Keratinocyte (primary cell): ENCODE measurements around the gene LHX3. TPM values are rescaled to one million over a fixed set of nuclear protein-coding genes. Genes with fewer than 3 reads are reported as not detected.

Experiments used
- DNase-seq: peaks from one replicate; pipeline ENCODE4 v3.0.0-alpha.2; 2011; ENCODE audit warnings: low read depth, missing footprints, low spot score
- FAIRE-seq: peaks from 2 replicates; lab custom pipeline; 2011; peaks lifted over from hg19 to GRCh38; lab: Jason Lieb, UNC
- H2AFZ ChIP-seq: 2 replicates; pipeline ENCODE4 v1.6.0; 2012; ENCODE audit warnings: low read length, control low read depth, inconsistent platforms; ENCODE audit not compliant: control insufficient read depth
- H3K27ac ChIP-seq: 2 replicates; pipeline ENCODE4 v1.5.1; 2011; ENCODE audit warnings: low read length; ENCODE audit not compliant: control insufficient read depth, insufficient read depth
- H3K27me3 ChIP-seq: 3 replicates; pipeline ENCODE4 v1.6.0; 2011; ENCODE audit warnings: low read length; ENCODE audit not compliant: control insufficient read depth, insufficient read depth; ENCODE audit errors: extremely low read depth
- H3K36me3 ChIP-seq, 2 experiments: 2 replicates in 1 of 2; 3 replicates in 1 of 2; pipeline ENCODE4 v1.5.1; 2011; ENCODE audit warnings: low read length in 2 of 2, mild to moderate bottlenecking in 1 of 2; ENCODE audit not compliant: control insufficient read depth in 2 of 2, insufficient read depth in 2 of 2; ENCODE audit errors: extremely low read depth in 1 of 2
- H3K4me1 ChIP-seq: 3 replicates; pipeline ENCODE4 v1.5.1; 2011; ENCODE audit warnings: low read length; ENCODE audit not compliant: control insufficient read depth, insufficient read depth; ENCODE audit errors: extremely low read depth
- H3K4me2 ChIP-seq: 3 replicates; pipeline ENCODE4 v1.6.0; 2011; ENCODE audit warnings: low read depth, low read length; ENCODE audit not compliant: control insufficient read depth, insufficient read depth; ENCODE audit errors: extremely low read depth
- H3K4me3 ChIP-seq, 3 experiments: fragments of 200-600 bp in 1 of 3; sonication (generic) in 1 of 3; 2 replicates in 2 of 3; 3 replicates in 1 of 3; pipeline ENCODE4 v1.5.1; 2011 to 2016; ENCODE audit warnings: low read length in 3 of 3, mild to moderate bottlenecking in 3 of 3, control low read depth in 2 of 3, inconsistent platforms in 1 of 3, low read depth in 1 of 3, mixed read lengths in 1 of 3, mixed run types in 1 of 3, moderate library complexity in 1 of 3; ENCODE audit not compliant: control insufficient read depth in 2 of 3, insufficient read depth in 2 of 3; ENCODE audit errors: extremely low read depth in 1 of 3
- H3K79me2 ChIP-seq: 2 replicates; pipeline ENCODE4 v1.6.0; 2012; ENCODE audit warnings: low read length; ENCODE audit not compliant: control insufficient read depth, insufficient read depth
- H3K9ac ChIP-seq: 3 replicates; pipeline ENCODE4 v1.6.0; 2011; ENCODE audit warnings: low read length; ENCODE audit not compliant: control insufficient read depth, insufficient read depth; ENCODE audit errors: extremely low read depth
- H3K9me1 ChIP-seq: 3 replicates; pipeline ENCODE4 v1.6.0; 2011; ENCODE audit warnings: low read length; ENCODE audit not compliant: control insufficient read depth, insufficient read depth; ENCODE audit errors: extremely low read depth
- H3K9me3 ChIP-seq: 2 replicates; pipeline ENCODE4 v1.5.1; 2012; ENCODE audit warnings: low read depth, low read length; ENCODE audit not compliant: control insufficient read depth
- H4K20me1 ChIP-seq: 3 replicates; pipeline ENCODE4 v1.6.0; 2011; ENCODE audit warnings: low read length; ENCODE audit not compliant: control insufficient read depth, insufficient read depth; ENCODE audit errors: extremely low read depth
- EZH2 ChIP-seq: IDR thresholded peaks from one replicate; pipeline ENCODE4 v1.6.1; 2012; ENCODE audit warnings: inconsistent platforms, mild to moderate bottlenecking, low read length, moderate library complexity
- dilution Hi-C: fragments of 300-500 bp; cut with MboI; formaldehyde crosslinking; loops from one replicate; pipeline ENCODE4 v1.7.0; 2020; ENCODE audit warnings: low sequenced_read_pairs; ENCODE audit not compliant: extremely low pct_ligation_motif_present
- polyA plus RNA-seq, 5 experiments: library from polyadenylated mRNA; depleted of rRNA in 3 of 5; stranded (reverse) in 3 of 5; stranded (forward) in 1 of 5; unstranded in 1 of 5; fragments of >200 nt; gene quantifications; 1 replicate in 1 of 5; 2 replicates in 3 of 5; 3 replicates in 1 of 5; pipeline versions ENCODE4 v1.2.1 to v1.2.3, GENCODE V29; 2011 to 2012; ENCODE audit warnings: missing spikeins in 2 of 5, low read depth in 1 of 5, low replicate concordance in 1 of 5
- TF ChIP-seq, protein P1 (sequence below), 3 experiments: IDR thresholded peaks in 1 of 3; conservative IDR thresholded peaks in 1 of 3; optimal IDR thresholded peaks in 1 of 3; 2 replicates in 2 of 3; 3 replicates in 1 of 3; pipeline versions ENCODE3 to v1.5.1; 2011; ENCODE audit warnings: low read length in 3 of 3, mild to moderate bottlenecking in 3 of 3, moderate library complexity in 2 of 3, control low read depth in 1 of 3, inconsistent platforms in 1 of 3; ENCODE audit not compliant: insufficient read depth in 2 of 3; ENCODE audit errors: extremely low read depth in 1 of 3

Gene LHX3
- polyA plus RNA-seq, 1 donor (not counting 4 experiments of a cell fraction or from before 2014, with no cell fraction given), result not detected

DNA sequence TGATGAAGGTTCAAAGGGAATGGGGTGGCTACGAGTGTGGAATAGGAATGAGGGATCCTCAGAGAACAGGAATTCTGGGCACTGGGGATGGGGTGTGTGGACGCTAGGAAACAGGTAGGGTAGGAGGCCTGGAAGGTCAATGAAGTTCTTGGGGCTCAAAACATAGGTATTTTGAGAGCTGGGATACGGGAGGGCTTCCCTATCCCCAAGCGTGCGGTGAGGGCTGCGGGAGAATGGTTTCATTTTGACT, 40.0 kb upstream of the LHX3 start:
- H3K9me1 ChIP-seq, result peaks cover 3% of the 10 kb centered on the region
- H2AFZ ChIP-seq, result peak overlapping the region; percentile 27
- peaks cover 8% of the 10 kb centered on the region for H4K20me1 ChIP-seq
- peaks cover 30% of the 10 kb centered on the region for H3K27me3 ChIP-seq
- peak overlapping the region; percentile 65 for H3K27ac ChIP-seq
- peak overlapping the region; percentile 76 to 92 (median 87) for H3K4me3 ChIP-seq
- H3K79me2 ChIP-seq, result peaks cover 41% of the 10 kb centered on the region
- H3K4me2 ChIP-seq, result peak overlapping the region; percentile 95
- DNase-seq (no peak), FAIRE-seq (no peak)
- no peak for TF ChIP-seq EZH2
- TF ChIP-seq, protein P1, sequence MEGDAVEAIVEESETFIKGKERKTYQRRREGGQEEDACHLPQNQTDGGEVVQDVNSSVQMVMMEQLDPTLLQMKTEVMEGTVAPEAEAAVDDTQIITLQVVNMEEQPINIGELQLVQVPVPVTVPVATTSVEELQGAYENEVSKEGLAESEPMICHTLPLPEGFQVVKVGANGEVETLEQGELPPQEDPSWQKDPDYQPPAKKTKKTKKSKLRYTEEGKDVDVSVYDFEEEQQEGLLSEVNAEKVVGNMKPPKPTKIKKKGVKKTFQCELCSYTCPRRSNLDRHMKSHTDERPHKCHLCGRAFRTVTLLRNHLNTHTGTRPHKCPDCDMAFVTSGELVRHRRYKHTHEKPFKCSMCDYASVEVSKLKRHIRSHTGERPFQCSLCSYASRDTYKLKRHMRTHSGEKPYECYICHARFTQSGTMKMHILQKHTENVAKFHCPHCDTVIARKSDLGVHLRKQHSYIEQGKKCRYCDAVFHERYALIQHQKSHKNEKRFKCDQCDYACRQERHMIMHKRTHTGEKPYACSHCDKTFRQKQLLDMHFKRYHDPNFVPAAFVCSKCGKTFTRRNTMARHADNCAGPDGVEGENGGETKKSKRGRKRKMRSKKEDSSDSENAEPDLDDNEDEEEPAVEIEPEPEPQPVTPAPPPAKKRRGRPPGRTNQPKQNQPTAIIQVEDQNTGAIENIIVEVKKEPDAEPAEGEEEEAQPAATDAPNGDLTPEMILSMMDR (optimal IDR thresholded peaks at IDR 0.05 in 1 of 3, IDR thresholded peaks at IDR 0.05 in 1 of 3, conservative IDR thresholded peaks at IDR 0.05 in 1 of 3; ENCODE audit: extremely low read depth in 1 of 3, insufficient read depth in 2 of 3, low read length in 3 of 3), result no peak
- peaks cover 1 to 7% of the 10 kb centered on the region in 2 experiments for H3K36me3 ChIP-seq
- peak overlapping the region; percentile 83 for H3K9ac ChIP-seq
- dilution Hi-C loops, result no loop called here
- no peaks in the 10 kb centered on the region for H3K9me3 ChIP-seq
- peaks cover 25% of the 10 kb centered on the region for H3K4me1 ChIP-seq

DNA sequence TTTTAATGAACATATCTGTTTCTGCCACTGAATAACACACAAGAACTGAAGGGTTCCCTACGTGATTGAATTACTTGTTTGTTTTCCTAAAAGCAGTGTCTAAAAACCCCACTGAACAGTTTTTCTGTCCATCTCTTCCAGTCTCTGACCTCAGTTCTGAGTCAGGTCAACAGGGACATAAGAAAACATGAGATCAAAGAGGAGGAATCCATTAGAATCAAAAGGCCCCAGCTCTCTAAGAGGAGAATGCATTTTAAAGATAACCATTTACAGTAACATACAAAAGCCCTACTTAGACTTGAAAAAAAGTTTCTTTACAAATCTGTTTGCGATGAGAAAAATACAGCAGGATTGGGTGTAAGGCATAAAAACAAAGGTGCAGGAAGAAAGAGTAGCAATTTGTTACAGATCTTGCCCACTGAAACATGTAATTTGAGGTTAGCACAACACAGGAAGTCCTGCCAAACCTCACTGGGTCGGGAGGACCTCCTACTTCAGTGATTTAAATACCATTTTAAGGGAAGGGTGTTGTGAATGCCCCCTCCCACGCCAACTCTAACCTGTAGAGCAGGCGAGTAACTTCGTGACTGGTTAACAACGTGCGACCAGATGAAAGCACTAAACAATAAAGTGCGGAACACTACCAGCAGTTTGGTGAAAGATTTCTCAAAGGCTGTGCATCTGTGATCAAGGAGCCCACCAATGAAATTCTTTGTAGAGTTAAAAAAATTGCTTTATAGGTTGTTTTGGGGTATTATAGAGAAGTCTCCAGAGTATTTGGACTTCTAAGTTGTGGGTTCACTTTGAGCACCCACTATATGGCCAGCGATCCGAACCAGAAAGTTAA, 39.4 kb upstream of the LHX3 start:
- Histone ChIP-seq H3K9me1 (peaks cover 3% of the 10 kb centered on the region), H3K79me2 (peaks cover 46% of the 10 kb centered on the region), H3K9ac (peak overlapping the region; percentile 83), H4K20me1 (peaks cover 12% of the 10 kb centered on the region), H3K4me3 (peak overlapping the region; percentile 76 to 92 (median 87)), H3K9me3 (no peaks in the 10 kb centered on the region), H3K4me1 (peaks cover 25% of the 10 kb centered on the region), H3K4me2 (peak overlapping the region; percentile 95), H3K27me3 (peaks cover 27% of the 10 kb centered on the region), H2AFZ (no peak overlapping the region), H3K36me3 (peaks cover 1 to 7% of the 10 kb centered on the region in 2 experiments), H3K27ac (peak overlapping the region; percentile 65)
- dilution Hi-C loops, result no loop called here
- FAIRE-seq (no peak), DNase-seq (no peak)
- TF ChIP-seq EZH2, result no peak
- TF ChIP-seq, protein P1 (optimal IDR thresholded peaks at IDR 0.05 in 1 of 3, IDR thresholded peaks at IDR 0.05 in 1 of 3, conservative IDR thresholded peaks at IDR 0.05 in 1 of 3; ENCODE audit: extremely low read depth in 1 of 3, insufficient read depth in 2 of 3, low read length in 3 of 3), result no peak
